Putamen (tissue), 1 donor: ENCODE results near the gene NHERF1.
A peak's percentile ranks its signal among the peaks of the same experiment; 100 is the strongest.

ENCODE experiments used
- DNase-seq: peaks from one replicate; pipeline ENCODE4 v3.0.0-alpha.2; 2016; ENCODE audit warnings: low spot score

NHERF1 gene

DNA sequence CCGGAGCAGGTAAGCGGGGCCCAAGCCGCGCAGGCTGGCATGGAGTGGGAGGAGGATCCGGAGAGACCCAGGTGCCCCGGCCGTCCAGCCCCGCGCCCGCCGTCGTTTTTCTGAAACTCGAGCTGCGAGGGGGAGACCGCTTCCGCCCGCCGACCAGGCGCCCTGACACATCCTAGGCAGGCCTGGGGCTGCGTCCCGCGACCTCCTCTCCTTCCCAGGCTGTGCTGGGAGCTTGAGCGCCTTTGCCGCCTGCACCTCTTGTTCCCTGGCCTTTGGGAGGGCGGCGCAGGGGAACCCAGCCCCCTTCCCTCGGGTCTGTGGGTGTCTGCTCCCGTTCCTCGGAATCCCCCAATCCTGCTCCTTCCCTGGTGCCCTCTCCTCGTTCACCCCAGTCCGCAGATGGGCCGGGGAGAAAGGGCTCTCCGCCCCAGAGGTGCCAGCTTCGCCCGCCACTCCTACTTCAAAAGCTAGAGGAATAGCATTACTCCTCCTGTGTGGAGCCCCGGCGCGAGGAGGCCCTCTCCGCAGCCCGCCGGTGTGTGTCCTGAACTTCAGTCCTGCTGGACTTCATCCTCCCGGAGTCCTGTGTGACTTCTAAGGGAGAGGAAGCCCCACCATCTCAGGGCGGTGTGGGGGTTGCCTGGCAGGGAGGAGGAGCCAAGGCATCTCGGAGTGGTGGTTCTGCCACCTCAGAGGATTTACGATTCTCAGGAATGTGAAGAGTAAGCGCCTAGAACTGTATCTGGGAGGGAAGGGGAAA, 1.0 kb downstream of the NHERF1 start:
- no peak for DNase-seq

GRCh38 chr17:74750039-74750326, 1.6 kb downstream of the NHERF1 start:
- no peak for DNase-seq

GRCh38 chr17:74750327-74751069, 2.1 kb downstream of the NHERF1 start:
- no peak for DNase-seq

DNA sequence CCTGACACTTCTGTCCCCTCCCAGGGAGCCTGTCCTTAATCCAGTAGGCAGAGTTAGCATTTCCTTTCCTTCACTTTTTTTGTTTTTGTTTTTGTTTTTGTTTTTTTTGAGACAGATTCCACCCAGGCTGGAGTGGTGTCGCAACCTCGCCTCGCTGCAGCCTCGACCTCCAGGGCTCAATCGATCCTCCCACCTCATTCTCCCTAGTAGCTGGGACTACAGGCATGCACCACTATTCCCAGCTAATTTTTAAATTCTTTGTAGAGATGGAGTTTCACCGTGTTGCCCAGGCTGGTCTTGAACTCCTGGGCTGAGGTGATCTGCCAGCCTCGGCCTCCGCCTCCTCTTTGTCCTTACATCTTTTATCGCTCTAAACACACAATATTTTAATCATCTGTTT, 4.0 kb downstream of the NHERF1 start:
- no peak for DNase-seq

GRCh38 chr17:74752822-74753401, 4.5 kb downstream of the NHERF1 start:
- DNase-seq = no peak

DNA sequence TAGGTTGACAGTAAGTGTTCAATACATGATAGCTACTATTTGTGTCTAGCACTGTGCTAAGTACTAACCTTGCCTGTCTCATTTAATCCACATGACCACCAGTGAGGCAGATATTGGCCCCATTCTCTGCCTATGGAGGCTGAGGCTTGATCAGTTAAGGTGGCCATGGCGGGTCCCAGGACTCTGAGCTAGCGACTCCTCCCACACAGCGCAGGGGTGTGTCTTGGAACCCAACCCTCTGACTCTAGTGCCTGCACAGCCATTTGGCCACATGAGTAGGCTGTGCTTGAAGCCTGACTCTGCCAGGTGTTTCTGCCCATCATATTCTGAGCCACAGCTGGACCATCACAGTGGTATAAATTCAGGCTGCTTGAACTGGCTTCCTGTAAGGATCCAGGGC, 6.4 kb downstream of the NHERF1 start:
- no peak for DNase-seq

GRCh38 chr17:74755533-74755932, 7.1 kb downstream of the NHERF1 start:
- DNase-seq = no peak

GRCh38 chr17:74756891-74757290, 8.5 kb downstream of the NHERF1 start:
- no peak for DNase-seq

DNA sequence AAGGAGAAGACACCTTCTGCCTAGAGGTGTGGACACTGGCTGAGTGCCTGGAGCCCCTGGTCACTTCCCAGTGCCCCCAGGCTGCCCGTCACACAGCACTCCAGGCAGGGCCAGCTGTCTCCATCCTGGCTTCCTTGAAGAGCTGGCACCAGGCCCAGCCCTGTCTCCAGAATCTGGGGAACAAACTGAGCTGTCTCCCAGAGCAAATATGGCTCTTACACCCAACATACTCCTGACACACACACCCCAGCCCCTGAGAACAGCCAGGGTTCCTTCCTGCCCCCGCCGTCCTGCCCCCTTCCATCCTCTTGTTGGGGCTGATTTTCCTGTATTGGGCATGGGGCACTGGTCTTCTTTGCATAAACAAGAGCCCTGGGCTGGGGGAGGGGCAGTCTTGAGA, 9.1 kb downstream of the NHERF1 start:
- DNase-seq = no peak

- DNase-seq = no peak
Observed at GRCh38 chr17:74757931-74758847, 9.8 kb downstream of the NHERF1 start.

DNA sequence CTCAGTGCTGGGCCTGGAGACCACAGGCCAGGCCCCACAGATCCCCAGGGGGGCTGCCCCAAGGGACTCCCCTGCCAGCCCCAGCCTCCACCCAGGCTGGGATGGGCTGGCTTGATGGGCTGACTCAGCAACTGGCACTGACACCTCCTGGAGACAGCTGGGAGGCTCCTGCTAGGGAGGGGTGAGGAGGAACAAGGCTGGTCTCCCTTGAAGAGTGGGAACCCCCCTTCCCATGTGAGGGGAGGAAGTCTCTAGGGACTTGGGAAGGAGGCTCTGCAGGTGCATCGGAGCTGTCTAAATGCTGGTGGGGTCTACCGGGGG, 10.4 kb downstream of the NHERF1 start:
- DNase-seq = no peak

GRCh38 chr17:74759243-74759801, 10.9 kb downstream of the NHERF1 start:
- no peak for DNase-seq

DNA sequence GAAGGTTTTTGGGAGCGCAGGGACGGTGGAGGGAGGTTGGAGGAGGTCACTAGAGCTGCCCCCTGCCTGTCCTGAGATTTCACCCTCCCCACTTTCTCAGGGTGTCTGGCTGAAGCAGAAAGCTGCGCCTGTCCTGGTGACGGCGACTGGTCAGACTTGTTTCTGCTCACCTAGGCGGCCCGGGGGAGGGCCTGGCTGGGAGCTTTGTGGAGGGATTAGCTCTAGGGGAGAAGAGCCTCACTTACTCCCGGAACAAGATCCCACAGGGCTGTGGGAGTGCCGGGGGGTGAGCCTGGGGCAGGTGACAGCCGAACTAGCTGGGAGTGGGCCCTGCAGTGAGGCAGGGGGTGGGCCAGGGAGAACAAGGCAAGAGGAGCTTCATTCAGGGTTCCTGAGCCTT, 11.5 kb downstream of the NHERF1 start:
- DNase-seq = no peak

DNA sequence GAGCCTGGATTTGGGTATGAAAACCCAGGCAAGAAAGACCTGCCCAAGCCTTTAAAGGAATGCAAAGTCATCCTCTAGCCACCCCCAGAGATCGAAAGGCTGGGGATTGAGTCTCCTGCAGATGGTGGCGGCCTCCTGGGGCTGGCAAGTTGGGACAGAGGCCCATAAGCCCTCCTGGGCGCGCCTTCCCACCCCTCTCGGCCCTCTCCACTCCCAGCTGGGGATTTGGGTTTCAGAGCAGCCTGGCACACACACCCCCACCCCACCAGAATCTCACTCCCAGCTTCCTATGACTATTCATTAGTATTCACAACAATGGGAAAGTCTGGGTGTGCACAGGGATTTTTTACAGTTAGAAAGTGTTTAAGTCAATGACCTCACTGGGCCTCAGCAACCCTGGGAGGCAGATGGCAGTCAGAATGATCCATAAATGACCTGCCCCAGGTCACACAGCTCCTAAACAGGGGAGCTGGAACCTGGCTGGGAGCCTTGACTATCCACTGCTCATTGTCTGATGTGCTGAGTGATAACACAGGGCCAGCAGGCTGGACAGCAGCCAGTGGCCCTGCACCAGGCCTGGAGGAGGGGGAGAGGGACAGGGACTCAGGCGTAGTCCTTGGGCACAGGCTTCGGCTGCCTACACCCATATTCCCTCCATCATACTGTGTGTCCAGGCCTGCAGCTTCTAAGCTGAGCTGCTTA, 12.1 kb downstream of the NHERF1 start:
- DNase-seq = no peak

DNA sequence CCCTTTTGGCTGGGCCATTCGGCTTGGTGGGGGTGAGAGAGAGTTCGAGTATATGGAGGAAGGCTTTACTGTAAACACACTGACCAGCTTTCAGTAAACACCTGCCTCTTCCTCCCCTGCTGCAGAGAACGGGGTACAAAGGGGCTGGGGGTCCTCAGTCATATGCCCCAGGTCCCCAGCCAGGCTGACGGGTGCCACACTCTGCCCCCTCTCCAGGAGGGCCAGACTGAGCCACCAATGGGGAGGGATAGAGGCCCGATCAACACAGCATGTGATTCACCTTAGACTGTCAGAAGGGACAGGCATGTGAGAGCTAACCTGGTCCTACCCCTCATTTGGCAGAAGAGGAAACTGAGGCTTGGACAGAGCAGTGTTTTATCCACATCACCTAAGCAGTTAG, 13.0 kb downstream of the NHERF1 start:
- DNase-seq = no peak

DNA sequence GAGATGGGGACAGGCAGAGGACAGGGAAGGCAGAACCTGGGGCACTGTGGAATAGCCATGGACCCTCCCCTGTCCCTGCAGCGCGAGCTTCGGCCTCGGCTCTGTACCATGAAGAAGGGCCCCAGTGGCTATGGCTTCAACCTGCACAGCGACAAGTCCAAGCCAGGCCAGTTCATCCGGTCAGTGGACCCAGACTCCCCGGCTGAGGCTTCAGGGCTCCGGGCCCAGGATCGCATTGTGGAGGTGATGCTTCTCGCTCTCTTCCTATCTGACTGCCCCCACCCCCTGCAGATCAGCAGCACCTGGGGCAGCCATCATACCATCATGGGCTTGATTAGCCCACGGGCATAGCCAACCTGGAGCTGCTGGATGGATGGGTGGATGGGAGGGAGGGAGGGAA, 13.5 kb downstream of the NHERF1 start:
- DNase-seq = no peak

DNA sequence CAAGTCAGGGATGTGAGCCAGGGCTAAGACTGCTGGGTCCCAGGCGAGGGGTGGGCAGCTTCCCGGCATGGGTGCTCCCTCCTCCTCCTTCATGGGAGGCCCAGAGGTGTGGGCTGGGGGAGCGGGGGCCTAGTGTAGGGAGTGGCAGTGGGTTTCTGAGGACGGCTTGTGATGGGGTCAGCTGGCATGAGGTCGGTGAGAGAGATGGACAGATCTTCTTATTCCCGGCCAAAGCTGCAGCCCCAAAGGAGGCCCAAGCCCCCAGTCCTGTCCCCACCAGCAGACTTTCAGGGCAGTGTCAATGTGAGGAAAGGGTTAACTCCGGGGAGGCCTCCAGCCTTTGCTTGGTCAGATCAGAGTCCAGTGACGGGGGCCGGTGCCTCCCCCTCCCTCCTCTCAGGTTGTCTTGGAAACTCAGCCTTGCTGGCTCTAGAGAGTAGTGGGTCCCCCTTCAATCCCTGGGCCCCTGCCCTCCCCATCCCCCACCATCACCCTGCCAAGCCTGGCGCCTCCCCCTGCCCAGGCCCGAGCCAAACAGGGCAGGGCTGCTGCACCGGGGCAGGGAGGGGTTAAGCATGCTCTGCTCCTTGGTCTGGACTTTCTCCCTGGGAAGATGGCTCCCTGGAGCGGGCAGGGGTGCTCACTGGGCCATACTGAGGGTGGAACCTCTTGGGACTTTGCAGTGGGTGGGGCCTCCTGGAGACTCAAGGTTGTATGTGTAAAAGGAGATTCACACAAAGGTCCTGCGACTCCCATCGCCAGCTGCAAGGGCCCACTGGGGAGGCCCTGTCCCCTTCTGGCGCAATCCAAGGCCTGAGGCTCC, 15.3 kb downstream of the NHERF1 start:
- DNase-seq = no peak

DNA sequence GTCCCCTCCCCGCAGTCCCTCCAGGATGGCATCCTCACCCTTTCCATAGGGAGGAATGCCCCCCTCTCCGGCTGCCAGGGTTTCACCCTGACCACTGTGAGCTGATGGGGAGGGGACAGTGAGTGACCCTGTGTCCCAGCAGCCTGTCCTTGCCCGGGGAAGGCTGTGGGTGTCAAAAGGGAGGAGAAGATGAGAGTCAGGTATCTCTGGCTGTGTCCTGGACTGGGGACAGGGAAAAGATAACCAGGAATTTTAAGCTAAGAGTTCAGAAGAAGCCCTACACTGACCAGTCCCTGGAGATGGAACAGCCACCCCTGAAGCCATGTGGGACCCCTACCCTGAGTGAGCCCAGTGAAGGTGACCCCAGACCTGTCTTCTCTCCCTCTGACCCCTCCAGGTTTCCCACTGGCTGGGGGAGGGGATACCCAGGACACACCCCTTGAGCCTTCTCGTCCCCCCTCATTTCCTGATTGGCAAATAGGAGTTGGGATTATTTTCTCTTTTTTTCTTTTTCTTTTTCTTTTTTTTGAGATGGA, 16.4 kb downstream of the NHERF1 start:
- no peak for DNase-seq

- no peak for DNase-seq
Observed at GRCh38 chr17:74766413-74766812, 18.0 kb downstream of the NHERF1 start.

DNA sequence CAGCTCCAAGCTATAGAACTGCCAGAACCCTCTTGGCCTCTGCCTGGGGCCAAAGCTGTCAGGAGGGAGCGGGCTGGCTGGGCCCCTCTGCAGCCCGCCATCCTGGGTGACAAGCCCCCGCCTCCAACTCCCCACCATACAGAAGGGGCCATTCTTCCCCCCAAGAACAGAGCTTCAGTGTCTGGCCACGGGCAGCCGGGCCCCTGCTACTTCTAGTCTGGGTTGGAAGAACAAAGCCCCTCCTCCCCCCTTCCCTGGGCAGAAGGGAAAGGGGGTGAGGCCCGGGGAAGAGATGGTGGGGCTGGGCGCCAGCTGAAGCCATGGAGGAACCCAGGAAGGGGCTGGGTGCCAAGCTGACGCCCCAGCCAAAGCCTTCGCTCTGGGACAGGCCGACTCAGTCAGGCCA, 18.7 kb downstream of the NHERF1 start:
- peak; percentile 96 for DNase-seq
